GM18502 (cell line): ENCODE data around the gene CCDC198.
A peak's percentile ranks its signal among the peaks of the same experiment; 100 is the strongest.

ENCODE experiments used
- ATAC-seq: cut with Tn5 transposase; IDR thresholded peaks from one replicate; pipeline ENCODE4 v1.9.1; 2021; ENCODE audit warnings: mild to moderate bottlenecking; ENCODE audit not compliant: unreplicated experiment, poor library complexity

CCDC198 gene

DNA sequence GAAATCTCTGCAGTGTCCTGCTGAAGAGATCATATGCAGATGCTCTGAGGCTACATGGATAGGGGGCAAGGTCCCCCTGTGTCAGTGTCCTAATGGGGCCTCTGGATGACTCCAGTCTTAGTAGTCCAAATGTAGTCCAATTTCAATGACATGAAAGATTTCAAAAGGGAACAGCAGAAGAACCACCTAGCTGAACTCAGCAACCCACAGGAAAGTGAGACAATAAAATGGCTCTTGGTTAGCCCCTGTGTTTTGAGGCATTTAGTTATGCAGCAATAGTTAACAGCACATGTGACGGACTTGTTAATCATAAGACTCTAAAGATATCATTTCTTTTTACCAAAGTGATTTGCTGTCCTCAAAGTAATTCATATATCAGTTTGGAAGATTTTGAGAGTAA, 22.7 kb downstream of the CCDC198 start:
- ATAC-seq: no peak

- peak; percentile 79 for ATAC-seq
Observed at GRCh38 chr14:57464008-57464730, 29.5 kb downstream of the CCDC198 start.

DNA sequence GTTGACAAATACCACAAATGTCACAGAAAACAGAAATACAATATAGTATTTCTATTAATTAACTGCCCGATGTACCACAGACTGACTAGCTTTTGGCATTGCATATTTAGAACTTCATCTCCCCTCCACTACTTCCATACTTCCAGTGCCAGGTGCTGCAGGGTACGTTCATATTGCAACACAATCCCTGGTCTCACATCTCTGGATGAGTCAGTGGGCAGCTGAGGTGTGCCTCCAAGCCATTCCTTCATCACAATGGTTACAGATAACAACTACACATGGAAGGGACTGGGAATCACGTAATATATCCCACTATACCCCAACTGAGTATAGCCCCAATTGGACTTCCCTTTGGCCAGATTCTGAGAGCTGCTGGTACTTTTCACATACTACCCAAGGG, 31.1 kb downstream of the CCDC198 start:
- no peak for ATAC-seq

DNA sequence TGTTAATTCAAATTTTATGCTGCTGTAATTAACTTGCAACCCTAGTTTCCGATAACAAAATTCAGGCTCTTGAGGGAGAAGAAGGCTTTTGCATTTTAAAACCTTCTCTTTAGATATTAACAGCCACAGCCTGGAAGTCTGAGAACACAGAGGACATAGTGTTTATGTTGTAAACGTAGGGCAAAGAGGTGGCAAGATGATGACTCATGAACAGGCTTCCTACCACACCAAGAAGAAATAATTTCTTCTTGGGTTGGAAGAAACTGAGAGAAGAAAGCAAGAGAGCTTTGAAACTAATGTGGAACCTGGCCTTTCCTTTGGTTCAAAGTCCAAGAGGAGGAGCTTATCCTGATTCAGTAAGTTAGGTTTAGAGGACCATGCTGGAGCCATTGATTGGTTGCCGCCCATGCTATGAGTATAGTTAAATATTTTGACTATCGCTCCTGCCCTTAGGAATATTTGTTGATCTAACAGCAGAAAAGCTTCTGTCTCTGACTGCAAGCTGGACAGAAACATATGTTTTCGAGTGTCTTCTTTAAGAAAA, 31.8 kb downstream of the CCDC198 start:
- ATAC-seq: no peak

DNA sequence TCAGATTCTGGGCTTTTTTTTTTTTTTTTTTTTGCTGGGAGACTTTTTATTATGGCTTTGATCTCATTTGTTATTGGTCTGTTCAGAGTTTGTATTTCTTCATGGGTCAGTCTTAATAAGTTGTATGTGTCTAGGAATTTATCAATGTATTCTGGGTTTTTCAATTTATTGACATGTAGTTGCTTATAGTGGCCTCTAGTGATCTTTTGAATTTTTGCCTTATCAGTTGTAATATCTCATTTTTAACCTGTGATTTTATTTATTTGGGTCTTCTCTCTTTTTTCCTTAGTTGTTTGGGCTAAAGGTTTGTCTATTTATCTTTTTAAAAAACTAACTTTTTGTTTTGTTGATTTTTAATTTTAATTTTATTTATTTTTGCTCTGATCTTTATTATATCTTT, 57.7 kb downstream of the CCDC198 start:
- ATAC-seq: no peak

- ATAC-seq: no peak
Observed at GRCh38 chr14:57420986-57421385, 72.7 kb downstream of the CCDC198 start.

DNA sequence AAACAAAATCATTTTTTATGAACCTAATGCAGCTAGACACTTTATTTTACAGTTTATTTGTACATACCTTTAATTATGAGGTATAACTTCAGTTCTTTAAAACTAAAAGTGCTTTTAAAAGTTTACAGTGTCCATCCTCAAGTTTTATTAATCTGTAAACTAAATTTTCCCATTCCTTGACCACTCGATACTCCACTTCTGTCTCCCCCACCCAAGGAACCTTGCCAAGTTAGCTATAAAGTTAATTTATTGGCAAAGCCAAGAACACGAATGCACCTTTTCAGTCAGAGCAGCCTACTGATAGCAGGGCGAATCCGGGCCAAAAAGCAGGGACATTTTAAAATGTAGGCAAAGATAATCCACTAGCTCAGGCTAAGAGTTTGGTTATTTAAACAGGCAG, 73.6 kb downstream of the CCDC198 start:
- no peak for ATAC-seq
